ENCODE data around the gene NR3C2.

NR3C2 gene
- total RNA-seq, result 6.2 to 79.1 (median 60.0) reads per million in 3 experiments

DNA sequence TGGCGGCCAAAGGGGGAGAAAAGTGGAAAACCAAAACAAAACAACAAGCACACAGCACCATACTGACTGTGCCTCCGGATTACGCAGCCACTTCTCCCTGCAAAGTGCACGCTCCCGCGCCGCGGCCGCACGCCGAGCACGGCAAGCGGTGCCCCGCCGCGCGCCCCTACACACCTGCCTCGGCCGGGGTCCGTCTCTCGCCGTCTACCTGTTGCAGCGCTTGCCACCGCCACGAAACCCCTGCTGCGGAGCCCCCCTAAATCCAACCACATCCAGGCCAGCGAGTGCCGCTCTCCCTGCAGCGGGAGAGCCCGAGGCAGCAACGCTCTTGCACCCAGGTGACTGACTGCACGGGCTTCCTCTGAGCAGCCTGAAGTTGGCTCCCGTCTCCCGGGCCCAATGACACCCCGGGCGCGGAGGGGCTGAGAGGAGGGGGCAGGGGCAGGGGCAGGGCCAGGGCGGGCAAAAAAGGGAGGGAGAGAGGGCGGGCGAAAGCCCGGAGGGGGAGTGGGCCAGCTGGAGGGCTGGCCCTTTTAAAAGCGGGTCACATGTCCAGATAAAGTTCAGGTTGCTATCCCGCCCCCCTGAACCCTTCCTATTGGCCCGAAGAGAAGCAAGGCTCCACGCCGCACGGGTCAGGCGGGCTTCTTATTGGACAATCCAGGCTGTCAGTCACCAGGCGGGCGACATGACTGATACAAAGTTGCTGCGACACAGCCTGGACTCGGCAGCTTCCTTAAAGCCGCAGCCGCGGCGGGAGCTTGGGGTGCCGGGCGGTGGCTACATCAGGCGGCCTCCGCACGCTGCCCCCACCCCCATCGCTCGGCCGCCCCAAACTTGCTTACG is at the start of gene NR3C2:
Gene NR3C2, minus strand, starts transcription at position 429 of the 846 bp plus-strand sequence.
- DNase-seq, result peak; percentile 98

DNA sequence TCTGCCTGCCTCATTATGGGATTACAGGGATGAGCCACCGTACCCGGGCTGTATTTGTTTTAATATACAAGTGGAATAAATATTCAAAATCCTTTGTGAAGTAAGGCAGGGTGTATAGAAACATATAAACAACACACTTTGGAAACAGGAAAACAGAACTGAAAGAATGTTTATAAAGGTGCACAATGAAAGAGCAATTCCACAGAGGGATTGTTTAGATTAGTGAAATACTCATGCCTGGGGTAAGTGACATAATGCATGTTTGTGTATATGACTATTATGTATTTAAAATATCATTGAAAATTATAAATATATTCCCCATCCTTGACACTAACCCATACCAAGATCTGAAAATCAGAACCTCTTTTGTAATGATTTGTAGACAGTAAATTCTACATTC is 45.0 kb upstream of the NR3C2 start:
- no peak for DNase-seq

DNA sequence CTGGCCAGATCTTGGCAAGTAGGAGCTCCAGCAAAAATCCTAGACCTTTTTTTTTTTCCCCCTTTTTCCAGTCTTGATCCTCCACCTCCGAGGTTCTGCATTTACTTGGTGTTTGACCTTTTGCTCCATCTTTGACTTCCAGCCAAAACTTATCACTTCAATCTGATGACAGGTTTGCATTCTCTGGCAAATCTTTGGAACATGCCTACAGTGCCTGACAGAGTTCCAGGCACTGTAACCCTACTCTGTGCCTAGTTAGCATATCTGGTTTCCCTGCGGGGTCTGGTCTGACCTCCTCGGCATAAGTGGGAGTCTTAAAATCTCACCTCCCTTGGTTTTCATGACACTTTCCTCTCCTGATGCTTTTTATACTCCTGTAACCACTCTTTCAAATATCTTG is 39.4 kb upstream of the NR3C2 start:
- DNase-seq, result no peak

DNA sequence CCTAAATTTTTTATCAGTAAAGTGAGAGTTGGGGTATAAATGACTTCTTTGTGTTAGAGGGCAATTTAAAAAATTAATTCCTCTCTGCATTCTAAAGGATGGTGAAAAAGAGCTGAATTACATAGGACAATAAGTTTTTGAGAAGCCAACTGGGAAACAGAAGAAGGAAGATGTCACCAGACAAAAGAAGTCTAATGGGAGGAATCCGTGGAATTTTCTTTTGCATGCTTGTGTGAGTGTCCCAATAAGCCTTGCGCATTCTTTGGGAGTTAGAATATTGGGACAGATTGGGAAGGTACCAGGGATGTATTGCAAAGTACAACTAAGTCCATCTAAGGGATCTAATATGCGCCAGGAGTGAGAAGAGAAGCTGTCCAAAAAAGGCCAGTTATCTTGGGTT is 35.1 kb upstream of the NR3C2 start:
- no peak for DNase-seq

DNA sequence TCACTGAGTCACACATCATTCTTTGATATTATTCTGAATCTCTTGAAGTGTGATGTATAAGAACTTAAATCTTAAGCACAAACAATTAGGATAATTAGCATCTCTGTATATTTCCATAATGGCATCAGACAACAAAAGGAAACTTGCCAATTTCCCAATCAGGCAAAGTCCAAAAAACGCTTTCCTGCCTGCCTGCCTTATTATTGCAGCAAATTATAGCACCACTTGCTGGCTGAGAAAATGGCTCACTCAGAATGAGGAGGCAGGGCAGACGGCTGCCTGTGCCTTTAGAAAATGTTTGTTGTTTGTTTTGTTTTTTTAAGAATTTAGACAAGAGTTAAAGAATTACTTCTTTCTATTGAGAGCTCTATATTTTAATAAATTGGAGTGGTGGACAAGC is 27.7 kb upstream of the NR3C2 start:
- DNase-seq, result no peak

DNA sequence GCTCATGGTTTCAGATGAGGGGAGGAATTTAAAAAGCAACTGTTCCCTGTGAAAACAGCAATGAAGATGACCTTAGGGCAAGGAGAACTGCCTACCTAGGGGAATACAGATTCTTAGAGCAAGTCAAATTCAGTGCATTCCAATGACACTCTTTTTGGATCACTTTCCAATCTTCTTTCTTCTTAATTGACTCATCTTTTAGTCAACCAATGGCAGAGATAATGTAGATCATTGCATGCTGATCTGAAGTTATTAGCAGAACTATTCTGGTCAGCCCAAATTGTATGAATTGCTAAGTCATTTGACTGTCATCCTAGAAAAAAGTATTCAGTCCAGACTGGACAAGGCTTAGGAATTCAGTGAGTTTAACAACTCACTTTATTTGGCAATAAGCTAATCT is 12.6 kb upstream of the NR3C2 start:
- no peak for DNase-seq

DNA sequence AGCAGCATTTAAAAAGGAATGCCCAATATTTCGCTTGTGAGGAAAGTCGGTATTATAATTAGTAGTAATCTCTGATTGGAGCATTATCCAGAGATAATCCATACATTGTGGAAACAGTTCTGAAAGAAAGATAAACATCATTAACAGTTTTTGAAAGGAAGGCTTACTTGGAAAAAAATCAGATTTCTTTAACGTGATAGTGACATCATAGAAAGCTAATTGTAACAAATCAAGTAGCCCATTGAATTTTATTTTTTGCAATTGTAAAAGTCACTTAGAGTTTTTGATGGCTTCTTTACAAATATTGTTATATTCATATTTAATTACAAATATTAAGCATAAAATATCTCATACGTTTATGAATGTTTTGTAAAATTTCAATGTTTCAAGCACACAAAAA is 11.6 kb upstream of the NR3C2 start:
- DNase-seq, result no peak

DNA sequence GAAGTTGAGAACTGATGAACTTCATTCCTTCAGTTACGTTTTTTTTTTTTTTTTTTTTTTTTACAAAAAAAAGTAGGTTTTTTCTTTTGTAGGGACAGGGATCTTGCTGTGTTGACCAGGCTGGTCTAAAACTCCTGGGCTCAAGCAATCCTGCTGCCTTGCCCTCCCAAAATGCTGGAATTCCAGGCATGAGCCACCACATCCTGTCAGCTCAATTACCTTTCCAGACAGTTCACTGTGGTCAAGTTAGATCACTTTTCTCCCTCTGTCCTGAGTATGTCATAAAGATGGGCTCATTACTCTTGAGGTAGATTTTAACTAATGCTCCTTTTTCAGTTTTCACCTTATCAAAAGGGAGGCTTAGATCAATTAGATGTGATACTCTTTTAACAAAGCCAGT is 10.8 kb upstream of the NR3C2 start:
- DNase-seq, result no peak

DNA sequence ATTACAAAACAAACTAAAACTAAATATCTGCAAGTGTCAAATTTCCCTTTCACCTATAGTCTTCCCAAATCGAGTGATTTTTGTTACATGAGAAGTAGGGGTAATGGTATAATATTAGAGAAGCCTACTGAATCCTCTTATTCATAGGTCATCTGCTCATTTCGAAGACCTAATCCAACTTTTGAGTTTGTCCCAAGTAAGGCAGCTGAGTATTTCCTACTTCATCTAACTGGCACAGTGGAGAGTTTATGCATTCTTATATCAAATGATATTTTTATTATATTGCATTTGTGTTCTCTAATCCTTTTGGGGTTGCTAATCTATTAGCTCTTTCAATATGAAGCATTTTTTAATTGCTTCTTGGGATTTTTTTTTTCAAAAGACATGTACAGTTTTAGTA is 7.7 kb upstream of the NR3C2 start:
- no peak for DNase-seq

DNA sequence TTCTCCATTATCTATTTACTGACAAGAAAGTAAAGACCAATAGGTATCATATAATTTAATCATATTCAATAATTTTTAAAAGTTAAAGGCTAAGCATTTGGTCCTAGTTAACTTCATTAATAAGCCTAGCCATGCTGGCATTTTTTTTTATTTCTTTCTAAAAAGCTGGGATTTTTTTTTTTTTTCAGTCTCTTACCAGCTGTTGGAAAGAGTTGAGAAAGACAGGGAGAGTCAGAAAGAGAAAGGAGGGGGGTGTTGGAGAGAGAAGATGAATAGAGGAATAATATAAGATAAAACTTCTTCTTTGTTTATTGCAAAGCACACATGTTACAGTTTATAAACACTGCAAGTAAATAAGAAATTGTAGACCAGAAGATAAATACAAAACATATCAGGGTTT is 5.9 kb upstream of the NR3C2 start:
- no peak for DNase-seq

DNA sequence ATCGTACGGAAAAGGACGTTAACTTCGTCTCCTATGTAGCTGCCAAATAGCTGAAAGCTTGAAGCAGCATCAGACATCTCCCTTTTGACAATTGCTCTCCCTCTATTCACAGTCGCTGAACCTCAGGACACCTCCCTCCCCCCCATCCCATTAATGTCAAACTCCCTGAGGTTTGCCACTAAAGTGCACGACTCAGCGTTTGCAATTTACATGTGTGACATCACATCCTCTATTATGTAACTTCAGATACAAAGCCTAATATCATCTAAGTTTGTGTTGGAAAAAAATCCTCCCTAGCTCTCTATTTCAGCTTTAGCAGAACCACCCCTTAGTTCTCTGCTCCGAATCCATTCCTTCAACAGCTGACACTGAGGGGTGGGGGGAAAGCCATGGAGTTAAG is 5.5 kb upstream of the NR3C2 start:
- peak; percentile 45 for DNase-seq

DNA sequence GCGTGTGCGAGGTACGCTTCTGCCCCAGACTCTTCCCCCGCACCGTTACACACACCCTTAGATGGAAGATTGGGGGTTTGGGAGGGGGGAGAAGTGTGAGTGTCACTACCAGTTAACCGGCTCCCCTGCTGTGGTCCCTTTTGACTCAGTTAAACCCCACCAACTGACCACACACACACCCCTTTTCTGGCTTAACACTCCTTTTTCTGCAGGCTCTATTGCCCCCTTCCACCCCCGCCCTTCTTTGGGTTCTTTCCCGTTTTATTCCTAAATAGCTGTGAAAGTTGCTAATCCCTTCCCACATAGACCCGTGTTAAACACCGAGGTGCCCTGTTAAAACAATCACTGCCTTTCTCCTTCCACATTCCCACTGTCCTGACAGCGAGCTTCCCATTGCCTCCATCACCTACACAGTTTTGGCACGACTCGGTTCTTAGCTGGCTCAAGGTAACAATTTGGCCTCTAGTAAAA is 3.7 kb upstream of the NR3C2 start:
- DNase-seq, result no peak

DNA sequence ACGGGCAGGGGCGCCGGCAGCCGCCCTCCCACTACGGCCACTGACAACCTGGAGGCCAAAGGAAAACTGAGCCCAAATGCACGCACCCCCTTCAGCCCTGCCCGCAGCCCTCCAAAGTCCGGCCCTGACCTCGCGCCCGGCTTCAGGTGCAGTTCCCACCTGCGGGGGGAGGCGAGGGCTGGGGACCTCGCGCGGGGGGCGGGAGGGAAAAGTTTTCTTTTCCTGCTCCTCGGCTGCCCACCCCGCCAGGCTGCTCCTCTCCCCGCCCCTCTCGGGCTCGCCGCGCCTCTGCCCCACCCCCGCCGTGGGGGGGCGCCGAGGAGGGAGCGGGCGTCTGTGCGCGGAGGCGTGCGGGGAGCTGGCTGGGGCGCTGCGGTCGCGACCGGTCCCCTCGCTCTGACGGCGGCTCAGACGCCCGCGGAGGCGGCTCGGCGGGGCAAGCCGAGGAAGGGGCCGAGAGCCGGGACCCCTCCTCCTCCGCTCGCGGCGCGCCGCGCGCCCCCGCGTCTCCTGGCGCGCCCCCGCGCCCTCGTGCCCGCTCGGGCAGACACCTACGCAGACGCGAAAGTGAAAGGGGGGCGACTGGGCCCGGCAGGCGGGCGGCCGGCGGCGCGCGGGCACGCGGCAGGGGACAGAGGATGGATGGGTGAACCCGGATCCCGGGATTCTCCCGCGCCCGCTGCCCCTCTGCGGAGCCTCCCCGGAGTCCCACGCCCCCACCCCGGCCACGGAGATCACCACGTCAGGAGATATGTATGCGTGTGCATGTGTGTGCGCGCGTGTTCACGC is 3.1 kb upstream of the NR3C2 start:
- peak; percentile 79 for DNase-seq

DNA sequence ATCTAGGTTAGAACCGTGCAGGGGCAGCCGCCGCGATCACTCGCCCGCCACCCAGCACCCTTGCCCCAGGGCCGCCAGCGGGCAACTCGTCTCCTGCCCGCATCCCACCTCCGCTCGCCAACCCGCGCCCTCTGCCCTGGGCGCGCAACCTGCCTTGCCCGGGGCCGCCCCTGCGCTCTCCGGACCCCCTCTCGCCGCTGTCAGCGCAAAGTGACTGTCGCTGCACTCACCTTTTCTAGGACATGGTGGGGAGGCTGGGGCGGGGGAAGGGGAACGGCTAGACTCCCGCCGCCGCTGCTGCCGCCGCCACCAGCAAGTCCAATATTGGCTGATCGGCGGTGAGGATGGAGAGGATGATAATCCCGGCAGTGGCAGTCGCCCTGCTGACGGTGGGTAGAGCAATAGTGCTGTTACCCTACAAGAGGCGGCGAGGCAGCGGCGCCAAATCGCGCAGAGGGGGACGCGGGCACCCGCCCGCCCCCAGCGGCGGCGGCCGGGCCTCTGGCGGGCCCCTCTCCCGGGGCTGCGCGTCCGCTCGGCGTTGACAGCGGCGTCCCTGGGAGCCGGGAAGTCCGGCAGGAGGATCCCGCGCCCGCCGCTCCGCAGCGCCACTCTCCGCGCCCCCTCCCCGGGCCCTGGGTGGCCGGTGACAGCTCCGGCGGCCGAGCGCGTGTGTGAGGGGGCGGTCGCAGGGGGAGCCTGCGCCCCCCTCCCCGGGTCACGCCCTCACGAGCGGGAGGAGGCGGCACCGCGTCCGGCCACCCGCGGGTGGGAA is 2.3 kb upstream of the NR3C2 start:
- peak; percentile 55 for DNase-seq

DNA sequence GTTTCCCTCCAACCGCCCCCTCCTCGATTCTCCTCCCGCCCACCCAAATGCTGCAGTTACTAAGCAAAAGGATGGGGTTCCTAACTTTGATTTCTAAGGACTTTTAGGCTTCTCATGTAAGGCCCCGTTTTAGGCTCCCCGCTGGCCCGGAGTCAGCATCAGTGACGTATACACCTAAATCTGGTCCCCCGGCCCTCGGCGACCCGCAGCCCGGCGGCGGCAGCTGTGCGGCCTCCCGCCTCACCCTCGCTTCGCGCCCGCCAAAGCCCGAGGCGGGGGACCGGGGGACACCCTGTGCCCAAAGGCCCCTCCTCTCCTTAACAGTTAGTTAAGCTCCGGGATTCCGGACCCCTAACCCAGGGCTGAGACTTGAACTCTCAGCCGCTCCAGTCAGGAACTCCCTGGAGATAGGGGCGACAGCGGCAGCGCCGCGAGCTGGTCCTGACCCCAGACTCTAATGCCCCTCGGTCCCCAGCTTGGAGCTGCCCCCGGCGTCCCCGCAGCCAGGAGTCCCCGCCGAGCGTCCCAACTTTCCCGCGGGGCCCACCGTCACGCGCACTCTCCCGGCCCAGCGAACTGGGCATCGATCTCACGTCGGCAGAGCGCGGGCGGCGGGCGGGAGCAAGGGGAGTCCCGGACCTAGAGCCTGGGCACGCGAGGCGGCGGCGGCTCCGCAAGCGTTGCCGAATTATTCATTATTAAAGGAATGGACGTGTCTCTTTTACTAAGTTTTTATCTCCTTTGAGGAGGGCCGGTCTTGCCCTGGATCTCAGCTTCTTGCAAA is 1.5 kb upstream of the NR3C2 start:
- DNase-seq, result peak; percentile 37

DNA sequence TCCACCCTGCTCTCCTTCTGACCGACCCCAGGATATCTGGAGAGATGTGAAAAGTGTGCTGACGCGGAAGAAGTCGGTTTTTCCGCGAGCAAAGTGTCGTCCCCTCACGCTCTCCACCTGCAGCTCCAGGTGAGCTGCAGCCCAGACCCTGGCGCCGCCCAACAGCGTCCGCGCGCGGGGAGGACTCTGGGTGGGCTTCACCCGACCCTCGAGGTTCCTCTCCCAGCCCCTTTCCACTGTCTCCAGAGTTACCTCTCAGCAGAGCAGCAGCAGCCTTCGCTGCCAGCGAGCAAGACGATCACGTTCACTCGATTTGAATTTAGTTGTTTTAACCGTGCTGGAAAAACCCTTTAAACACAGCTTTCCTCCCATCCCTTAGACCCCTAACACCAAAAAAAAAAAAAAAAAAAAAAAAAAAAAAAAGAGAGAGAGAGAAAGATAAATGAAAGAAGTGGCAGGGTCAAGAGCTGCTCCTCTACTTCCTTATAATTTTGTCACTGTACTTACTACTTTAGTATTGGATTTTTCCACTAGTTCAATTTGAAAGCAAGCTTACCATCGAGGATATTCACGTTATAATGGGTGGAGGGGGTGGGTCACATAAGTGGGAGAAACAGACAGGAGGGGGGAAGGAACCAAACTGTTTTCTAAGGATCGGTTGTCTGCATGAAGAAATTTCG is 758 bp upstream of the NR3C2 start:
- no peak for DNase-seq

DNA sequence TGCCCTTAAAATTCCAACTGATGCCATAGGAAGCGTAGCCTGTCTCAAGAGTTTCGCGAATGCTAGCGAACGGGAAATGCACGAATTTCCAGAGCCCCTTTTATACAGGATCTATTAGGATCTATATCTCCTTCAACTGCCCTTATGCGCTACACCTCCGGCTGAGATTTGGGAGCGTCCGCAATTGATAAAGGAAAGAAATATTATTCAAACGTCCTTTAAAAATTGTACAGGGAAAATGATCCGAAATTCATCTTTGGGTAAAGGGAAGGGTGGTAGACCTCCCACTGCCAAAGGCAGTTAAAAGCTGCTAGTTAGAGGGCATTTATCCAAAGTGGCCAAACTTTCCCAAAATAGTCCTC is 609 bp downstream of the NR3C2 start:
- no peak for DNase-seq

DNA sequence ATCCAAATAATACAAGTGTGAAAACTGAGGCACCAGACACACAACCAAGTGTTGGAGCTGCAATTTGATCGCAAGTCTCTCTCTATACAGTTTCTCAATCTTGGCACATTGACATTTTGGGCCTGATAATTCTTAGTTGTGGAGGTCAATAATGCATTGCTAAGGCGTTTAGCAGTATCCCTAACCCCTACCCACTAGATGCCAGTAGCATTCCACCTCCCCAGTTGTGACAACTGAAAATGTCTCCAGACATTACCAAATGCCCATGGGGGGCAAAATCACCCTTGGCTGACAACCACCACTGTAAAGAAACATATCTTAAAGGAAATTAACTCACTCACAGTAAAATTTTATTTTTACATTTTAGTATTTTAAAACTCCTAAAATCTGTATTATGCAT is 4.2 kb downstream of the NR3C2 start:
- DNase-seq, result no peak

DNA sequence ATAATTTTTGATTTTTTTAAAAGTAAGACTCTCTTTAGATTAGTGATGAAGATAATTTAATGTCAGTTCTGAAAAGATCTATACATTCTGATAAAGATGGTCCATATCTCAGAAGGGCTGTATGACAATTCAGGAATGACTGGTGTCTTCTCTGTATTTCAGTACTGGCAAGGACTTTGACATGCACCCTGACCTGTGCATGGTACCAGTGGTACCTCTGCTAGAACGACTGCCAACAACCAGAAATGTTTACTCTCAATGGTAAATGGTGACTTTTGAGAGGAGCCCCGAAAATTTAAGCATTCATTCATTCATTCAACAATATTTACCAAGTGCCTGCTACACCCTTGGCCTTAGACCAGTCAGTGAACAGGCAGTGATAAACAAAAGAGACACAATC is 4.8 kb downstream of the NR3C2 start:
- no peak for DNase-seq

DNA sequence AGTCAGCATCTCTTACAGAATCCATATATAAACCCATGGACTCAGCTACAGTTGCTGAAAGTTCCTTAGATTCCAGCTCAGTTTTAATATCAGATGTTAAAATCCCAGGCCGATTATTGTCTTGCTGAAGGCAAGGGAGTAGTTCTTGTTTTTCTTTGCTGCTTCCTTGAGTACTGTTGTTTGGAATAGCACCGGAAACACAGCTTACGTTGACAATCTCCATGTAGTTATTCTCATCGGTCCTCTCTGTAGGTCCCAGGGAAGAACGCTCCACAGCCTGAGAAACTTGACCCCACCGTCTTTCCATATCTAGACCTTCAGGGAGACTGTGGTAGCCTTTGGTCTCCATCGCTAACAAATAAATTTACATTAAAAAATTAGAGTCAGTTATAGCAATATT is 5.7 kb downstream of the NR3C2 start:
- DNase-seq, result no peak

DNA sequence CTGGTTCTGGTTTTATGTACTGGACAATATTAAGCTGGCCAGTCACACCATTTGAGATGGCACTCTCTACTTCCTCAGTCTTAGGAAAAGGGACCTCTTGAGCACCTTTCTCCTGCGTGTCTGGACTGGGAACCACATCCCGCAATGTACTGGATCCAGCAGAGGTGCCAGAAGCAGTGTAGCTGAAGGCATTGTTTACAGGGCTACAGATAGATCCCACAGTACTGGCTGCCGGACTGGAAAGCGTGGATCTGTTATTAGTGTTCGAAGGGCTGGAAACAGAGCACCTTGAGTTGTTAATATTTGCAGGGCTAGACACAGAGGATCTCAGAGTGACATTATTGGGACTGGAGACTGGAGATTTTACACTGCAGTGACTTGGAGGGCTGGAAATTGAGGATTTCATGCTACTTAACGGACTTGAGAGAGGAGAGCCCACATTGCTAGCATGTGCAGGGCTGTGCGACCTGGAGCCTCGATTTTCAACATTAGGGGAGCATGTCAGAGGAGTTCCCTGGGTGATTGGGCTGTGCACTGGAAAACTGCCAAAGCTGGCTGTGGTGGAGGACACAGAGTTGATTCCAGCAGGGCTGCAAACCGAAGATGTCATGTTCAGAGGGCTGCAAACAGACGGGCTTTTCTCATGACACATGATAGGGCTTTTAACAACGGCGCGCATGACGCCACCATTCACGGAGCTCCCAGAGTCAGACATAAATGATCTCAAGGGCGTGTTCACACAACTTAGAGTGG is 6.4 kb downstream of the NR3C2 start:
- DNase-seq, result no peak

Measured in central memory CD4-positive, alpha-beta T cell (primary cell).